Epidermal melanocyte (primary cell): ENCODE results near the gene TSC1.

Source experiments
- DNase-seq: peaks from one replicate; pipeline ENCODE4 v3.0.0; 2011; ENCODE audit warnings: low spot score; ENCODE audit not compliant: insufficient read length

The TSC1 gene

DNA sequence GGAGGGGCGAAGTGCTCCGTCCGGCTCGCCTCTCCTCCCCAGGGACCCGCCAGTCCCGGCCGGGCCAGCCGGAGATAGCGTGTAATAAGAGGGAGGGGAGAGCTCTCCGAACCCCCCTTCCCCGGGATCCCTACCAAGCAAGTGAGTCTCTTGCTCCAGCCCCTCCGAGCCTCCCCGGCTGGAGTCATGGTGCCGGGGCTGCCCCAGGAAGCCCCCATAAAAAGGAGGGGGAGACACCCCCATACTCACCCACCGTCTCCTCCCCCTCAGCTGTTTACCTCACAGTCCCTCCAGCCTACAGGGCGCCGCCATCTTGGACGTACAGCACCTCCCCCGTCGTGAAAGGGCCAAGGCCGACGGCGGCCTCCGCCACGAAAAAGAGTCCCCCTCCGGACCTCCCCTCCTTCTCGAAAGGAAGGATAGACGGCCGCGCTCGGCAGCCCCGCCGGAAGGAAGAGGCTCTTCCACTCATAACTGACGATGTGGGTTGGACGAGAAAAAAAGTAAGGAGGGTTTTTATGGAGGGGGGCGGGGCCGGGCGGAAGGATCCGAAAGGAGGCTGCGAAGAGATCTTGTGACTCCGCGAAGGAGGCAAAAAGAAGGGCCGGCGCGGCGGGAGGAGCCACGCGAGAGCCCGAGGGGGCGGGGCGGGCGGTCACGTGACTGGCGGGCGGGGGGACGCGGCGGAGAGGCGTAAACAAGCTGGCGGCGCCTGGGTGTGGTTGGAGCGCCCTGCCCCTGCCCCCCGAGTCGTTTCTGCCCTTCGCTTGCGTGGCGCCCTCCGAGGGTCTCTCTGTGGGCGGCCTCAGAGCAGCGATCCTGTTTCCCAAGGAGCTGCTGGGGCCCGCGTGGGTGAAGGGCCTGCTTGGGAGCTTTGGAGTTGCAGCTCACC, at the start of gene TSC1:
TSS of gene TSC1 (minus strand) at position 323 of the 892 bp plus-strand sequence. CDS start 15,744 bp downstream, outside the sequence.
- DNase-seq: peak; percentile 87

DNA sequence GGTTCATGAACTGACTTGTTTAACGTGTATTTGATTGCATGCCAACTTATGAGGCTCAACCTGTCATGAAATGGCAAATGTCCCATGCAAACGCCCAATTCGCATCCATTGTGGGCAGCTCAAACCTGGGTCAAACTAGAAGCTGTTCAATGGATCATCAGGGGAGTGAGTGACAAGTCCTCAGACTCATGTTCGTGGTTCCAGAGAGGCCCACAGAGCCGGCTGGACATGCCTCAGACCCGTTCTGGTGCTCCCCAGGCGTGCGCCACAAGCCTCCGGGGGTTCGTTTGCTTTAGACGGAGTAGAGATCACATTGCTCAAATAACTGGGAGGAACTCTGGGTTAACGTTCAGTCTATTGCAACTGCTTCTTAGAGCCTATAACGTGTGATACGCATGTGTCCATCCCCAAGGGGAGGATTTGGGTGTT, 49.1 kb upstream of the TSC1 start:
- DNase-seq: no peak

DNA sequence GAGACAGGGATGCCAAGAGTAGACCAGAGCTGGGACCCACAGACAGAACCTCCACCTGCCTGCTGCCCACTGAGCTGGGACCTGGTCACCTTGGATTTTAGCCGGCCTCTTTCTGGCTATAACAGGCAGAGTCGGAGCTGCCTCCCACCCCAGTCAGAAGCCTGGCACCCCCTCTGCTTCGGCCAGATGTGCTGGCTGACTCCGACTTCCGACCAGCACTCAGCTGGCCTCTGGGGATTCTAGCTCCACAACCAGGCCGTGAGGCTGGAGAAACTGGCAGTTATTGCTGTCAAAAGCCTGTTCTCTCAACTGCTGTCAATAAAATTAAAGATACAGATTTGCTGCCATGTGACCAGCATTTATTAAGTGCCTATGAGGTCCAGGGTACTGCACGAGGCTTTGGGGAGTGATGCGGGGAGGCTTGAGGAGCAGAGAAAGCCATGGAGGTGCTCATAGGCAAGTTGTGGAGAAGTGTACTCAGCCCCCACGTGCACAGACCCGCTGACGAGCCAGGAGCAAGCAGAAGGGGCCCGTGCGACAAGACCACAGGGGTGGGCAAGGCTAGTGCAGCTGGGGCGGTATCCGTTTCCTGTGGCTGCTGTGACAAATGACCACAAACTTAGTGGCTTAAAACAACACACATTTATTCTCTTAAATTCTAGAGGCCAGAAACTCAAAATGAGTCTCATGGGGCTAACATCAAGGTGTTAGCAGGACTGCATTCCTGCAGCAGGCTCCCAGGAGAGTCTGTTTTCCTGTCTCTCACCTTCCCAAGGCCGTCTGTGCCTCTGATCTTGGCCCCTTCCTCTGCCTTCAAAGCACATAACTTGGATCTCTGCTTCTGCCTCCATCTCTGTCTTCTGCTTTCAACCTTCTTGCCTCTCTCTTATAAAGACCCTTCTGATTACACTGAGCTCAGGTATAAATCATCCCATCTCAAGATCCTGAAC, 47.2 kb upstream of the TSC1 start:
- DNase-seq: no peak

GRCh38 chr9:132990781-132991180, 46.4 kb upstream of the TSC1 start:
- no peak for DNase-seq

DNA sequence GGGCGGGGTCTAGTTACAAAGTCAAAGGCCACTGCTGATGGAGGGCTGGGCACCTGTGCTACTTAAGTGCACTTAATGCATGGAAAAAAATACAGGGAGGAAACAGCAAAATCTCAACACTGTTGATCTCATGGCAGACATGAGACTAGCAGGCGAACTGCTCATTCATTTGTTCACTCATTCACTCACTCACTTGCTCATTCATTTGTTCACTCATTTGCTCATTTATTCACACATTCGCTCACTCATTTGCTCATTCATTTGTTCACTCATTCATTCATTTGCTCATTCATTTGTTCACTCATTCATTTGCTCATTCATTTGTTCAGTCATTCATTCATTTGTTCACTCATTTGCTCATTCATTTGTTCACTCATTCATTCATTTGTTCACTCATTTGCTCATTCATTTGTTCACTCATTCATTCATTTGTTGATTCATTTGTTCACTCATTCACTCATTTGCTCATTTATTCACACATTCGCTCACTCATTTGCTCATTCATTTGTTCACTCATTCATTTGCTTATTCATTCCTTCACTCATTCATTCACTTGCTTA, 45.7 kb upstream of the TSC1 start:
- DNase-seq: peak; percentile 44

DNA sequence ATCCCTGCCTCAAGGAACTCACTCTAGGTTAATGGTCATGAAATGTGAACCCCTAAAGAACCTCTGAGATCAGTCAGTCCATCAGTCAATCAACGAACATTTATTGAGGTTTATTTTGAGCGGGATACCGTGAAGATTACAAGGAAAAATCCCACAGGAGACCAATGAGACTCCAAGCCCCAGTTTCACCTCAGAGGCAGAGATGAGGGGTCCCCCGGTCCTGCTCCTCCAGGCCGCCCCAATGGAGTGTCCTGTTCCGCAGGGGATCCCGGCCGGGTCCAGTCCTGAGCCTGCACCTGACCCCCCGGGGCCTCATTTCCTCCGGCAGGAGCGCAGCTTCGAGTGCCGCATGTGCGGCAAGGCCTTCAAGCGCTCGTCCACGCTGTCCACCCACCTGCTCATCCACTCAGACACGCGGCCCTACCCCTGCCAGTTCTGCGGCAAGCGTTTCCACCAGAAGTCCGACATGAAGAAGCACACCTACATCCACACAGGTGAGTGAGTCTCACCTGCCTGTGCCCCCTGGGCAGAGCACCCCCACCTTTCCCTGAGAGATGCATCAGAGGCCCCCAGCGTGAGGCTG, 45.1 kb upstream of the TSC1 start:
- no peak for DNase-seq

GRCh38 chr9:132989014-132989310, 44.5 kb upstream of the TSC1 start:
- DNase-seq: no peak

GRCh38 chr9:132988244-132989013, 44.0 kb upstream of the TSC1 start:
- no peak for DNase-seq

- no peak for DNase-seq
Observed at GRCh38 chr9:132986640-132987620, 42.5 kb upstream of the TSC1 start.

- no peak for DNase-seq
Observed at GRCh38 chr9:132986114-132986513, 41.7 kb upstream of the TSC1 start.

DNA sequence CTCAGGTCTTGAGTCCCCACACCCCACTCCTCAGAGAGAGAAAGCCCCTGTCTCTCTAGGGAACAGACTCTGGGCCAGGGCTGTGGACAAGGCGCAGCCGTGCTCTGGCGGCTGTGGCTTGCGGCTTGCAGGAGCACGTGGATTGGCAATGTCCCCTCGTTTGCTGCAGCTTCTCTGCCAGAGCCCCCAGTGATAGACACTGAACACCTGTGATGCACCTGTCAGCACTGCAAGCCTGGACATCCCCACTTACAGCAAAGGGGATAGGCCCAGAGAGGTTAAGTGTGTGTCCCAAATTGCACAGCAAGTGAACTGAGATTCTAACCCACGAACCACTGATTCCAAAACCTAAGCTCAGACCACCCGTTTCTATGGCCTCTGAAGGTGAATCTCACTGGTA, 41.1 kb upstream of the TSC1 start:
- no peak for DNase-seq

- DNase-seq: no peak
Observed at GRCh38 chr9:132985071-132985350, 40.6 kb upstream of the TSC1 start.

GRCh38 chr9:132984202-132985070, 40.0 kb upstream of the TSC1 start:
- no peak for DNase-seq

- no peak for DNase-seq
Observed at GRCh38 chr9:132983491-132984201, 39.2 kb upstream of the TSC1 start.

DNA sequence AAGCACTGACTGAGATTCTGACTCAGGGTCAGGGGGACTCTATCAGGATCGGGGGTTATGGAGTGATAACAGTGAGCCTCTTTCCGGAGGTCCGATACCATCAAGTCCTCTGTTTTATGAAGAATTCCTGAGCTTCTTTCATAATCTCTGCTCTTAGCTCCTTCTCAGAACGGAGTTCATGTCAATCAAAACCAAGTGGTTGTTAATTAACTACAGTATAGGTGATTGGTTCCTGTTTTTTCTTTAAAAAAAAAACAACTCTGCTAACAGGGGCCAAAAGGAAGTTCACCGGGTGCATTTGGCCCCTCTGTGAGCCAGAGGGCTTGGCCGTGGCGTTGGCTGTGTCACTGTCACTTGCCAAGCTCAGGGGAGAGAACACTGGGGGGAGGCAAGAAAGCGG, 38.0 kb upstream of the TSC1 start:
- DNase-seq: no peak

DNA sequence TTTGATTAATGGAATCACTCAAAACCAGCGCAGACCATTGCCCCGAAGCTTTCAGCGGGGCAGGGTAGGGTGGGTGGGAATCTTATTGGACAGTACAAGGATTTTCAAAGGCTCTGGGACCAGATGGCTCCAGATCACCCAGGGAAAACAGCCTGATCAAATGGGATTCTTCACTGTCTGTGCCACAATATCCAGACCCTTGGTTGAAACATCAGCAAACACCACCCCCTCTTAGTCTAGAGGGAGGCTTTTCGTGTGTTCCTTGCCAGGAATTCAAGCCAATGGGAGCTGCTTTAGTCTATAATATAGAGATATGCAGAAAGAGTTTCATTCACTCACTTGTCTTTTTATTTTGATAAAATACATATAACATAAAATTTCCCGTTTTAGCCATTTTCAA, 35.7 kb upstream of the TSC1 start:
- no peak for DNase-seq

DNA sequence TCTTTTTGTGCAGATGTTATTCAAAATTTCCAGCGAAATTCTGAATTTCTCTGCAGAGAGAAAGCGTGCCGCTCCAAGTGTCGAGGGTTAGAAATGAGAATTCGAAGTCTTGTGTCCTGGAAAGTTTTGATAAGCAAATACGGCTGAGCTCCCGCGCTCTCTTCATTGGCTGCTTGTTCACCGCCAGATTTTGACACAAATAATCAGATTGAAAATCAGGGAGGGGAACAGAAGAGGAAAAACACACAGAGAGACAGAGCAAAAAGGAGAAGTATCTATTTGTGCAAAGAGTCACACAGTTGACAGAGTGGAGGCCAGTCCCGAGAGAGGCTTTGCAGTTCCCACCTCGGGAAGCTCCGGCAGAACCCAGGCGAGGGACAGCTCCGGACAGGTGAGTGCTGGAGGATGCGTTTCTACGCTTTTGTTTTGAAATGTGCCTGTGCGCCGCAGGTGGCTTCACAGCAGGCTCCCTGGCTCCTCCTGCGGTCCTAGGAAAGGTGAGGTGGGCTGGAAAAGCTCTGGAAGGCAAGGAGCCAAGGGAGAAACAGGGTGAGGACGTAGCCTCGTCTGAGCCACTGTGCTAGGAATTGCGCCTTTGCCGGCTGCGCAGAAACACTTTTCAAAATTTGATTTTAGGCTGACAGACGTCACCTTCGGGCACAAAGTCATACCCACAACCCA, 34.2 kb upstream of the TSC1 start, which contains the start of gene GFI1B:
TSS of gene GFI1B (plus strand) at position 244 of the 681 bp plus-strand sequence. CDS start 7,985 bp downstream, outside the sequence.
- DNase-seq: no peak

DNA sequence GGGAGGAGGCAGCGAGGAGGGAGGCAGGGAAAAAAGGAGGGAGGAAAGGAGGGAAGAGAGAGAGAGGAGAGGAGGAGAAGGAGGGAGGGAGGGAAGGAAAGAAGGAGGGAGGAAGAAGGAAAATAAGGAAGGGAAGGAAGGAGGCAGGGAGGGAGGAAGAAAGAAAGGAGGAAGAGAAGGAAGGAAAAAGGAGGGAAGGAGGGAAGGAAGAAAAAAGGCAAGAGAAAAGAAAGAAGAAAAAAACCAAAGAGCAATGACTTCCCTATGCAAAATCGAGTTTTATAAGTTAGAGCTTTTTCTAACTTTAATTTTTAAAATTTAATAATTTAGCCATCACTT, 33.7 kb upstream of the TSC1 start:
- DNase-seq: no peak
